ENCODE measurements around the gene RBM24.

DNA sequence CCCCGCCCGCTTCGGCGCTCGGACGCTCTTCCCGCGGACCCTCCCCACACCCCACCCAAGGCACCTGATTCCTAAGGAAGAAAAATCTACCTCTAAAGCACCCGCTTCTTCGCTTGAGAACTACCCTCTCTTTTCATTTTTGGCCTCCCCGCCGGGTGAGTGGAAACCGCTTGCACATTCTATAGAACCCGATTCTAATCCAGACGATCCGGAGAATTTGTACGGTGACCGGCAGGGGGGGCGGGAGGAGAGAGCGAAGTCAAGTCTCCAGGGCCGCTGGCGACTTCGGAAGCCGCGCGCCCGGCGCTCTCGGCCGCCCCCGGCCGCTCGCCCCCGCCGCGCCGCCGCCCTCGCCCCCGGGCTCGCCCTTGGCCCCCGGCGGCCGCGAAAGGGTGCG is at the start of gene RBM24:
- TF ChIP-seq POLR2A (IDR thresholded peaks at IDR 0.05), result no peak
- TF ChIP-seq, protein P1, sequence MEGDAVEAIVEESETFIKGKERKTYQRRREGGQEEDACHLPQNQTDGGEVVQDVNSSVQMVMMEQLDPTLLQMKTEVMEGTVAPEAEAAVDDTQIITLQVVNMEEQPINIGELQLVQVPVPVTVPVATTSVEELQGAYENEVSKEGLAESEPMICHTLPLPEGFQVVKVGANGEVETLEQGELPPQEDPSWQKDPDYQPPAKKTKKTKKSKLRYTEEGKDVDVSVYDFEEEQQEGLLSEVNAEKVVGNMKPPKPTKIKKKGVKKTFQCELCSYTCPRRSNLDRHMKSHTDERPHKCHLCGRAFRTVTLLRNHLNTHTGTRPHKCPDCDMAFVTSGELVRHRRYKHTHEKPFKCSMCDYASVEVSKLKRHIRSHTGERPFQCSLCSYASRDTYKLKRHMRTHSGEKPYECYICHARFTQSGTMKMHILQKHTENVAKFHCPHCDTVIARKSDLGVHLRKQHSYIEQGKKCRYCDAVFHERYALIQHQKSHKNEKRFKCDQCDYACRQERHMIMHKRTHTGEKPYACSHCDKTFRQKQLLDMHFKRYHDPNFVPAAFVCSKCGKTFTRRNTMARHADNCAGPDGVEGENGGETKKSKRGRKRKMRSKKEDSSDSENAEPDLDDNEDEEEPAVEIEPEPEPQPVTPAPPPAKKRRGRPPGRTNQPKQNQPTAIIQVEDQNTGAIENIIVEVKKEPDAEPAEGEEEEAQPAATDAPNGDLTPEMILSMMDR (IDR thresholded peaks at IDR 0.05), result peak in 3 of 4 donors; percentile 25 to 43 (median 32)
